ENCODE results near the gene CRNKL1.

- TF ChIP-seq CTCF (conservative IDR thresholded peaks at IDR 0.05) (no peak), ZFX (IDR thresholded peaks at IDR 0.05) (no peak)
Measured at GRCh38 chr20:20100881-20101280, 48.6 kb upstream of the CRNKL1 start.

All from C4-2B (cell line).